Activated T-cell treated with anti-CD3 and anti-CD28 coated beads, Interleukin-2, amount 50 U/mL, for 24 hours (primary cell): ENCODE results near the gene CCR6.

ENCODE experiments used
- DNase-seq: peaks from one replicate; pipeline ENCODE4 v3.0.0-alpha.2; 2020
- H3K27ac Mint-ChIP-seq: 2 replicates; pipeline ENCODE4 v1.8.0; 2020; ENCODE audit warnings: mild to moderate bottlenecking, mixed read lengths
- H3K27me3 Mint-ChIP-seq: 2 replicates; pipeline ENCODE4 v1.8.0; 2020; ENCODE audit warnings: mixed read lengths
- H3K36me3 Mint-ChIP-seq: 2 replicates; pipeline ENCODE4 v1.8.0; 2020; ENCODE audit warnings: low read depth, mixed read lengths
- H3K4me1 Mint-ChIP-seq: 2 replicates; pipeline ENCODE4 v1.8.0; 2020; ENCODE audit warnings: low read depth, mixed read lengths
- H3K4me3 Mint-ChIP-seq: 2 replicates; pipeline ENCODE4 v1.8.0; 2020; ENCODE audit warnings: mild to moderate bottlenecking, moderate library complexity, mixed read lengths
- H3K9me3 Mint-ChIP-seq: 2 replicates; pipeline ENCODE4 v1.8.0; 2020; ENCODE audit warnings: mixed read lengths

The CCR6 gene

GRCh38 chr6:167093922-167094432, 28.9 kb upstream of the CCR6 start:
- H3K4me3 Mint-ChIP-seq: peak overlapping the region; percentile 60

GRCh38 chr6:167094436-167094819, 28.5 kb upstream of the CCR6 start:
- Mint-ChIP-seq H3K9me3 (no peaks in the 10 kb centered on the region), H3K27ac (peak overlapping the region; percentile 77), H3K27me3 (no peaks in the 10 kb centered on the region), H3K36me3 (no peaks in the 10 kb centered on the region), H3K4me3 (peak overlapping the region; percentile 60), H3K4me1 (peaks cover 65% of the 10 kb centered on the region)
- no peak for DNase-seq

More at GRCh38 chr6:167093922-167094432, 28.9 kb upstream of the CCR6 start:
- Mint-ChIP-seq H3K27ac (peak overlapping the region; percentile 77), H3K4me1 (peaks cover 61% of the 10 kb centered on the region), H3K36me3 (no peaks in the 10 kb centered on the region), H3K27me3 (no peaks in the 10 kb centered on the region), H3K9me3 (no peaks in the 10 kb centered on the region)
- peak; percentile 79 for DNase-seq

- no peaks in the 10 kb centered on the region for H3K36me3 Mint-ChIP-seq
- H3K4me1 Mint-ChIP-seq: peaks cover 68% of the 10 kb centered on the region
- peak overlapping the region; percentile 77 for H3K27ac Mint-ChIP-seq
- no peaks in the 10 kb centered on the region for H3K9me3 Mint-ChIP-seq
- H3K4me3 Mint-ChIP-seq: peak overlapping the region; percentile 60
- H3K27me3 Mint-ChIP-seq: no peaks in the 10 kb centered on the region
- DNase-seq: no peak
These were observed 27.9 kb upstream of the CCR6 start for GRCh38 chr6:167094820-167095637.

- Mint-ChIP-seq H3K4me1 (peaks cover 64% of the 10 kb centered on the region), H3K9me3 (no peaks in the 10 kb centered on the region), H3K4me3 (no peak overlapping the region), H3K27me3 (no peaks in the 10 kb centered on the region), H3K36me3 (no peaks in the 10 kb centered on the region), H3K27ac (no peak overlapping the region)
- no peak for DNase-seq
These were observed 27.0 kb upstream of the CCR6 start for GRCh38 chr6:167095888-167096287.

- Mint-ChIP-seq H3K27me3 (no peaks in the 10 kb centered on the region), H3K4me3 (no peak overlapping the region), H3K27ac (no peak overlapping the region), H3K4me1 (peaks cover 53% of the 10 kb centered on the region), H3K36me3 (no peaks in the 10 kb centered on the region), H3K9me3 (no peaks in the 10 kb centered on the region)
- DNase-seq: no peak
These were observed 25.9 kb upstream of the CCR6 start for GRCh38 chr6:167096991-167097390.

GRCh38 chr6:167097770-167098169, 25.1 kb upstream of the CCR6 start:
- Mint-ChIP-seq H3K4me1 (peaks cover 46% of the 10 kb centered on the region), H3K27ac (no peak overlapping the region), H3K36me3 (no peaks in the 10 kb centered on the region), H3K4me3 (no peak overlapping the region), H3K9me3 (no peaks in the 10 kb centered on the region), H3K27me3 (no peaks in the 10 kb centered on the region)
- no peak for DNase-seq

- peaks cover 43% of the 10 kb centered on the region for H3K4me1 Mint-ChIP-seq
- H3K36me3 Mint-ChIP-seq: no peaks in the 10 kb centered on the region
- no peak for DNase-seq
- no peaks in the 10 kb centered on the region for H3K9me3 Mint-ChIP-seq
- no peak overlapping the region for H3K4me3 Mint-ChIP-seq
- H3K27ac Mint-ChIP-seq: no peak overlapping the region
- no peaks in the 10 kb centered on the region for H3K27me3 Mint-ChIP-seq
These were observed 24.1 kb upstream of the CCR6 start for GRCh38 chr6:167098825-167099225.

- no peaks in the 10 kb centered on the region for H3K36me3 Mint-ChIP-seq
- no peak for DNase-seq
- H3K9me3 Mint-ChIP-seq: no peaks in the 10 kb centered on the region
- H3K4me3 Mint-ChIP-seq: no peak overlapping the region
- H3K4me1 Mint-ChIP-seq: peaks cover 34% of the 10 kb centered on the region
- no peaks in the 10 kb centered on the region for H3K27me3 Mint-ChIP-seq
- H3K27ac Mint-ChIP-seq: no peak overlapping the region
These were observed 23.2 kb upstream of the CCR6 start for GRCh38 chr6:167099707-167100106.

- H3K9me3 Mint-ChIP-seq: no peaks in the 10 kb centered on the region
- peaks cover 28% of the 10 kb centered on the region for H3K4me1 Mint-ChIP-seq
- H3K36me3 Mint-ChIP-seq: no peaks in the 10 kb centered on the region
- no peak for DNase-seq
- H3K27ac Mint-ChIP-seq: no peak overlapping the region
- H3K27me3 Mint-ChIP-seq: no peaks in the 10 kb centered on the region
- no peak overlapping the region for H3K4me3 Mint-ChIP-seq
These were observed 22.6 kb upstream of the CCR6 start for GRCh38 chr6:167100241-167100674.

GRCh38 chr6:167102318-167102717, 20.6 kb upstream of the CCR6 start:
- Mint-ChIP-seq H3K4me1 (peaks cover 23% of the 10 kb centered on the region), H3K27me3 (no peaks in the 10 kb centered on the region), H3K27ac (no peak overlapping the region), H3K9me3 (no peaks in the 10 kb centered on the region), H3K4me3 (no peak overlapping the region), H3K36me3 (no peaks in the 10 kb centered on the region)
- DNase-seq: no peak

- H3K4me1 Mint-ChIP-seq: peaks cover 28% of the 10 kb centered on the region
- H3K27me3 Mint-ChIP-seq: no peaks in the 10 kb centered on the region
- H3K27ac Mint-ChIP-seq: no peak overlapping the region
- H3K9me3 Mint-ChIP-seq: no peaks in the 10 kb centered on the region
- no peaks in the 10 kb centered on the region for H3K36me3 Mint-ChIP-seq
- no peak overlapping the region for H3K4me3 Mint-ChIP-seq
- no peak for DNase-seq
These were observed 19.6 kb upstream of the CCR6 start for GRCh38 chr6:167103041-167103891.

GRCh38 chr6:167104388-167104787, 18.5 kb upstream of the CCR6 start:
- Mint-ChIP-seq H3K4me3 (no peak overlapping the region), H3K27ac (no peak overlapping the region), H3K36me3 (no peaks in the 10 kb centered on the region), H3K4me1 (peaks cover 19% of the 10 kb centered on the region), H3K9me3 (no peaks in the 10 kb centered on the region), H3K27me3 (no peaks in the 10 kb centered on the region)
- DNase-seq: no peak

GRCh38 chr6:167105060-167105459, 17.8 kb upstream of the CCR6 start:
- no peaks in the 10 kb centered on the region for H3K27me3 Mint-ChIP-seq
- no peaks in the 10 kb centered on the region for H3K36me3 Mint-ChIP-seq
- no peaks in the 10 kb centered on the region for H3K9me3 Mint-ChIP-seq
- H3K27ac Mint-ChIP-seq: no peak overlapping the region
- H3K4me1 Mint-ChIP-seq: peaks cover 16% of the 10 kb centered on the region
- no peak for DNase-seq
- no peak overlapping the region for H3K4me3 Mint-ChIP-seq

- H3K27ac Mint-ChIP-seq: no peak overlapping the region
- no peaks in the 10 kb centered on the region for H3K9me3 Mint-ChIP-seq
- H3K27me3 Mint-ChIP-seq: no peaks in the 10 kb centered on the region
- DNase-seq: no peak
- H3K36me3 Mint-ChIP-seq: no peaks in the 10 kb centered on the region
- no peak overlapping the region for H3K4me3 Mint-ChIP-seq
- peaks cover 26% of the 10 kb centered on the region for H3K4me1 Mint-ChIP-seq
These were observed 16.5 kb upstream of the CCR6 start for GRCh38 chr6:167106406-167106805.

- no peak overlapping the region for H3K4me3 Mint-ChIP-seq
- no peak overlapping the region for H3K27ac Mint-ChIP-seq
- H3K9me3 Mint-ChIP-seq: no peaks in the 10 kb centered on the region
- no peak for DNase-seq
- H3K27me3 Mint-ChIP-seq: no peaks in the 10 kb centered on the region
- no peaks in the 10 kb centered on the region for H3K36me3 Mint-ChIP-seq
- H3K4me1 Mint-ChIP-seq: peaks cover 37% of the 10 kb centered on the region
These were observed 15.1 kb upstream of the CCR6 start for GRCh38 chr6:167107787-167108186.
